ENCODE results near the gene GFOD1. TPM values are rescaled to one million over a fixed set of nuclear protein-coding genes. Genes with fewer than 3 reads are reported as not detected.

GFOD1 gene
- polyA plus RNA-seq, 2 of the 4 experiments (the other 2 are of a cell fraction) = 2.7 to 3.5 TPM

- TF ChIP-seq, protein P1, sequence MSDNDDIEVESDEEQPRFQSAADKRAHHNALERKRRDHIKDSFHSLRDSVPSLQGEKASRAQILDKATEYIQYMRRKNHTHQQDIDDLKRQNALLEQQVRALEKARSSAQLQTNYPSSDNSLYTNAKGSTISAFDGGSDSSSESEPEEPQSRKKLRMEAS (IDR thresholded peaks at IDR 0.05) = no peak
- TF ChIP-seq EHMT2 (IDR thresholded peaks at IDR 0.05; ENCODE audit: low read depth) (no peak), HOXA7 (CRISPR knock-in tag; IDR thresholded peaks at IDR 0.05) (no peak), FOSB (CRISPR knock-in tag; IDR thresholded peaks at IDR 0.05) (no peak), PBX3 (IDR thresholded peaks at IDR 0.05) (no peak), HEYL (CRISPR knock-in tag; IDR thresholded peaks at IDR 0.05) (no peak), FOSL2 (IDR thresholded peaks at IDR 0.05) (no peak), FOSL2 (CRISPR knock-in tag; IDR thresholded peaks at IDR 0.05) (no peak), ZC3H11A (IDR thresholded peaks at IDR 0.05) (no peak)
- TF ChIP-seq, protein P2, sequence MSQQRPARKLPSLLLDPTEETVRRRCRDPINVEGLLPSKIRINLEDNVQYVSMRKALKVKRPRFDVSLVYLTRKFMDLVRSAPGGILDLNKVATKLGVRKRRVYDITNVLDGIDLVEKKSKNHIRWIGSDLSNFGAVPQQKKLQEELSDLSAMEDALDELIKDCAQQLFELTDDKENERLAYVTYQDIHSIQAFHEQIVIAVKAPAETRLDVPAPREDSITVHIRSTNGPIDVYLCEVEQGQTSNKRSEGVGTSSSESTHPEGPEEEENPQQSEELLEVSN (IDR thresholded peaks at IDR 0.05; ENCODE audit: borderline replicate concordance, low read depth) = no peak
Measured at GRCh38 chr6:13364842-13365241, 122.6 kb downstream of the GFOD1 start (continued).

DNA sequence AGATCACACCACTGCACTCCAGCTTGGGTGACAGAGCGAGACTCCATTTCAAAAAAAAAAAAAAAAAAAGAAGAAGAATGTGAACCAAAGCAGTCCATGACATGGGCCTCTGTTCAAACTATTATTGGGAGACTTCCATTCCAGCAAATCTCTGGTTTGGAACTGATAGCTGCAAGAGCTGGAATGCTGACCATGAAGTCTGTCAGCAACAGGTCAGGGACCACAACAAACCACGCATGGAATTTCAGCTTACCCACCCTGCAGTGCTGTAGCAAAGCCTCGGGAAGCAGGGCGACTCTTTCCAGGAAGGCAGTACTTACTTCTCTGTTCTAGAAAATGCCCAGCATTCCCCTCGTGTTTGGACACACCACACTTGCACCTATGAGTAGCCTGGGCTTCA, 125.0 kb downstream of the GFOD1 start:
- no peaks in the 10 kb centered on the region for H3K4me1 ChIP-seq
- no peak for FAIRE-seq
- no peak overlapping the region for H3K27ac ChIP-seq

GRCh38 chr6:13360671-13361540, 126.5 kb downstream of the GFOD1 start:
- no peak for TF ChIP-seq PBX3 (IDR thresholded peaks at IDR 0.05)
- TF ChIP-seq CBX2 (IDR thresholded peaks at IDR 0.05; ENCODE audit: borderline replicate concordance, low read depth) = no peak
- no peak for TF ChIP-seq CEBPB (IDR thresholded peaks at IDR 0.05)
- TF ChIP-seq RFX5 (IDR thresholded peaks at IDR 0.05) = no peak
- TF ChIP-seq NR3C1 (IDR thresholded peaks at IDR 0.05) = no peak
- no peak for TF ChIP-seq POLR2A (IDR thresholded peaks at IDR 0.05; ENCODE audit: low read length)
- TF ChIP-seq, protein P3, sequence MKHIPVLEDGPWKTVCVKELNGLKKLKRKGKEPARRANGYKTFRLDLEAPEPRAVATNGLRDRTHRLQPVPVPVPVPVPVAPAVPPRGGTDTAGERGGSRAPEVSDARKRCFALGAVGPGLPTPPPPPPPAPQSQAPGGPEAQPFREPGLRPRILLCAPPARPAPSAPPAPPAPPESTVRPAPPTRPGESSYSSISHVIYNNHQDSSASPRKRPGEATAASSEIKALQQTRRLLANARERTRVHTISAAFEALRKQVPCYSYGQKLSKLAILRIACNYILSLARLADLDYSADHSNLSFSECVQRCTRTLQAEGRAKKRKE (CRISPR knock-in tag; IDR thresholded peaks at IDR 0.05; ENCODE audit: low read depth) = no peak
- TF ChIP-seq NFE2L2 (conservative IDR thresholded peaks at IDR 0.05; ENCODE audit: low read length) = no peak
- no peak for TF ChIP-seq FOSL2 (IDR thresholded peaks at IDR 0.05)
- no peak for TF ChIP-seq FOSL2 (CRISPR knock-in tag; IDR thresholded peaks at IDR 0.05)
- H3K27ac ChIP-seq = no peak overlapping the region
- WGBS (ENCODE audit: missing lambda C conversion rate) = 90% methylated on average over 6 of the region's 6 CpGs
- DNase-seq (ENCODE audit: low read depth in 1 of 2, low spot score in 1 of 2) (no peak), ATAC-seq (no peak), FAIRE-seq (no peak)
- H3K4me3 ChIP-seq = no peak overlapping the region
- ChIA-PET CTCF (interaction anchor here (0.9 to 2.6 kb wide), 3 partner anchors 26 to 214 kb away, joined by 3 to 7 read pairs (median 5); partner anchors contain the start of gene SIRT5), POLR2A (no interaction called here)
- no peak overlapping the region for H3K4me2 ChIP-seq
- H3K4me1 ChIP-seq = peaks cover 1% of the 10 kb centered on the region; the same call in 1 of the 3 replicates
- no peaks in the 10 kb centered on the region for H3K9me3 ChIP-seq

More for the DNA sequence above, 125.0 kb downstream of the GFOD1 start:
- no peak for ATAC-seq
- H3K4me3 ChIP-seq = no peak overlapping the region
- POLR2A ChIA-PET = no interaction called here
- CTCF ChIA-PET = interaction anchor here (0.6 to 2.6 kb wide), 2 partner anchors 213 to 478 kb away, joined by 3 to 7 read pairs; partner anchors contain the start of gene SIRT5
- no peak for DNase-seq (ENCODE audit: low read depth in 1 of 2, low spot score in 1 of 2)
- no peaks in the 10 kb centered on the region for H3K9me3 ChIP-seq
- no peak overlapping the region for H3K4me2 ChIP-seq
- WGBS (ENCODE audit: missing lambda C conversion rate) = 72% methylated on average over 3 of the region's 5 CpGs
- TF ChIP-seq PBX3 (IDR thresholded peaks at IDR 0.05) (no peak), RAD21 (conservative IDR thresholded peaks at IDR 0.05 in 1 of 2, IDR thresholded peaks at IDR 0.05 in 1 of 2) (no peak), TP53 (CRISPR knock-in tag; IDR thresholded peaks at IDR 0.05) (no peak), MAZ (IDR thresholded peaks at IDR 0.05; ENCODE audit: borderline replicate concordance, low read depth, low read length) (no peak), CHD2 (IDR thresholded peaks at IDR 0.05; ENCODE audit: low read length, partially characterized antibody) (no peak), EHMT2 (IDR thresholded peaks at IDR 0.05; ENCODE audit: low read depth) (no peak), TFCP2L1 (CRISPR knock-in tag; IDR thresholded peaks at IDR 0.05) (no peak), ZC3H11A (IDR thresholded peaks at IDR 0.05) (no peak), ZSCAN20 (CRISPR knock-in tag; IDR thresholded peaks at IDR 0.05) (no peak), KDM5A (IDR thresholded peaks at IDR 0.05) (no peak), FOXS1 (CRISPR knock-in tag; IDR thresholded peaks at IDR 0.05) (no peak), FOSL2 (IDR thresholded peaks at IDR 0.05) (no peak), FOSL2 (CRISPR knock-in tag; IDR thresholded peaks at IDR 0.05) (no peak), ZNF302 (CRISPR knock-in tag; IDR thresholded peaks at IDR 0.05) (no peak), RNF2 (IDR thresholded peaks at IDR 0.05; ENCODE audit: borderline replicate concordance, low read depth) (no peak), RCOR1 (IDR thresholded peaks at IDR 0.05; ENCODE audit: low read depth, low read length) (no peak), CEBPB (IDR thresholded peaks at IDR 0.05) (no peak), MYC (IDR thresholded peaks at IDR 0.05; ENCODE audit: borderline replicate concordance, low read length) (no peak)
- TF ChIP-seq, protein P1 (IDR thresholded peaks at IDR 0.05) = no peak

All from A549 (cell line).